Tibial artery (tissue), 4 donors: ENCODE data around the gene STXBP4.

Experiments
- DNase-seq, 2 donors: peaks; one replicate each; pipeline ENCODE4 v3.0.0-alpha.2; 2019
- H3K27ac ChIP-seq, 2 donors: fragments of 200-600 bp; sonication (generic) in 1 of 2; 1 replicate in 1 of 2; 2 replicates in 1 of 2; pipeline ENCODE4 v1.5.1; 2018 to 2019; ENCODE audit warnings: mild to moderate bottlenecking in 1 of 2
- H3K27me3 ChIP-seq, 2 donors: fragments of 200-600 bp; sonication (generic) in 1 of 2; one replicate each; pipeline versions ENCODE4 v1.5.1 to v1.6.0; 2016 to 2019
- H3K36me3 ChIP-seq, 3 donors: fragments of 200-600 bp; sonication (generic) in 2 of 3; one replicate each; pipeline ENCODE4 v1.5.1; 2016 to 2019; ENCODE audit warnings: mild to moderate bottlenecking in 2 of 3
- H3K4me1 ChIP-seq, 4 donors: fragments of 200-600 bp; sonication (generic) in 2 of 4; 1 replicate in 3 of 4; 2 replicates in 1 of 4; pipeline ENCODE4 v1.5.1; 2016 to 2019
- H3K4me3 ChIP-seq, 2 donors: fragments of 200-600 bp; sonication (generic) in 1 of 2; 1 replicate in 1 of 2; 2 replicates in 1 of 2; pipeline ENCODE4 v1.5.1; 2018 to 2019; ENCODE audit warnings: mild to moderate bottlenecking in 2 of 2
- H3K9me3 ChIP-seq, 3 donors: fragments of 200-600 bp; sonication (generic) in 1 of 3; one replicate each; pipeline ENCODE4 v1.5.1; 2016 to 2019
- intact Hi-C: fragments of 100-400 bp; cut with DNase I; formaldehyde crosslinking; loops from one replicate; pipeline ENCODE4 v1.15.0; 2023; ENCODE audit warnings: low total_unique reads
- TF ChIP-seq, protein P1 (sequence below), 2 experiments: fragments of 200-600 bp in 1 of 2; fragments of 450-650 bp in 1 of 2; IDR thresholded peaks; one replicate each; pipeline ENCODE4 v1.5.1; 2017 to 2019; ENCODE audit warnings: antibody characterized with exemption in 2 of 2, mild to moderate bottlenecking in 1 of 2, moderate library complexity in 1 of 2

Gene STXBP4

GRCh38 chr17:55177855-55178217 is 209.3 kb downstream of the STXBP4 start:
- H3K4me3 ChIP-seq, result no peak overlapping the region
- intact Hi-C loops, result no loop called here
- TF ChIP-seq, protein P1, sequence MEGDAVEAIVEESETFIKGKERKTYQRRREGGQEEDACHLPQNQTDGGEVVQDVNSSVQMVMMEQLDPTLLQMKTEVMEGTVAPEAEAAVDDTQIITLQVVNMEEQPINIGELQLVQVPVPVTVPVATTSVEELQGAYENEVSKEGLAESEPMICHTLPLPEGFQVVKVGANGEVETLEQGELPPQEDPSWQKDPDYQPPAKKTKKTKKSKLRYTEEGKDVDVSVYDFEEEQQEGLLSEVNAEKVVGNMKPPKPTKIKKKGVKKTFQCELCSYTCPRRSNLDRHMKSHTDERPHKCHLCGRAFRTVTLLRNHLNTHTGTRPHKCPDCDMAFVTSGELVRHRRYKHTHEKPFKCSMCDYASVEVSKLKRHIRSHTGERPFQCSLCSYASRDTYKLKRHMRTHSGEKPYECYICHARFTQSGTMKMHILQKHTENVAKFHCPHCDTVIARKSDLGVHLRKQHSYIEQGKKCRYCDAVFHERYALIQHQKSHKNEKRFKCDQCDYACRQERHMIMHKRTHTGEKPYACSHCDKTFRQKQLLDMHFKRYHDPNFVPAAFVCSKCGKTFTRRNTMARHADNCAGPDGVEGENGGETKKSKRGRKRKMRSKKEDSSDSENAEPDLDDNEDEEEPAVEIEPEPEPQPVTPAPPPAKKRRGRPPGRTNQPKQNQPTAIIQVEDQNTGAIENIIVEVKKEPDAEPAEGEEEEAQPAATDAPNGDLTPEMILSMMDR (IDR thresholded peaks at IDR 0.05), result no peak
- H3K4me1 ChIP-seq, result no peaks in the 10 kb centered on the region
- DNase-seq, result no peak
- H3K27me3 ChIP-seq, result no peaks in the 10 kb centered on the region
- no peak overlapping the region for H3K27ac ChIP-seq
- H3K9me3 ChIP-seq, result peaks cover 0 to 7% (median 0%) of the 10 kb centered on the region in 3 donors
- peaks cover 0 to 6% (median 0%) of the 10 kb centered on the region in 3 donors for H3K36me3 ChIP-seq

- Histone ChIP-seq H3K36me3 (no peaks in the 10 kb centered on the region), H3K27me3 (no peaks in the 10 kb centered on the region), H3K4me3 (no peak overlapping the region), H3K9me3 (no peaks in the 10 kb centered on the region), H3K4me1 (no peaks in the 10 kb centered on the region), H3K27ac (no peak overlapping the region)
- intact Hi-C loops, result no loop called here
- DNase-seq, result no peak
- TF ChIP-seq, protein P1 (IDR thresholded peaks at IDR 0.05), result no peak
These were observed 218.6 kb downstream of the STXBP4 start for GRCh38 chr17:55186937-55187770.

GRCh38 chr17:55190748-55191147 is 222.2 kb downstream of the STXBP4 start:
- no peaks in the 10 kb centered on the region for H3K9me3 ChIP-seq
- no peaks in the 10 kb centered on the region for H3K36me3 ChIP-seq
- no peak overlapping the region for H3K4me3 ChIP-seq
- no peak for DNase-seq
- intact Hi-C loops, result no loop called here
- H3K27ac ChIP-seq, result no peak overlapping the region
- H3K4me1 ChIP-seq, result no peaks in the 10 kb centered on the region
- H3K27me3 ChIP-seq, result no peaks in the 10 kb centered on the region
- TF ChIP-seq, protein P1 (IDR thresholded peaks at IDR 0.05), result no peak

DNA sequence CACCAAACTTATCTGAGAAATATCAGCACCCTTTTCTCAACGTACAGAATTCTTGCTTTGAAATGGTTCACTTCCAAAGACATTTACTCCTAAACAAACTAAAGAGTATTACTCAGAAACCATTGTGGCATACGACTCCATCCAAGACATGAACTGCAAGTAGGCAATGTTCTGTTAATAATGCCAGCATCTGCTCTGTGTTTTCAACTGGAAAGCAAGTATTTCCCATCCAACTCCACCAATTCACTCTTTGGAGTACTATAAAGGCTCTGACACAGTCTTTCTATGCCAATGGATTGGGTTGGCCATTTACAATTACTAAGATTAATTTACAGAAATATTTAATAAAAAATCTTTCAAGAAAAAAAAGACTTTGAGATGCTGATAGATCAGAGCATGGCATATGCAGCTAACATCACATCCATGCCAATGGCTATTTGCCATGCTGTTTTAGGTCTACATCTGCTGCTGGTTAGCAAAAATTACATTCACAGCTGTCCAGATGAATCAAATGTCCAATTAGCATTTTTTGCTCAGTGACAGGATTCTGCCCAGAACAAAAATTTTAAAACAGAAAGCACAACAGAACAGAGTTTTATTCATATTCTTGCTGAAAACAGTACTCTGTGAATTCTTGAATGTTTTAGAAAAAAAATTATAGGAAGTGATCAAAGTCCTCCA is 230.3 kb downstream of the STXBP4 start:
- H3K9me3 ChIP-seq, result no peaks in the 10 kb centered on the region
- TF ChIP-seq, protein P1 (IDR thresholded peaks at IDR 0.05), result no peak
- intact Hi-C loops, result no loop called here

GRCh38 chr17:55200904-55201303 is 232.3 kb downstream of the STXBP4 start:
- H3K4me3 ChIP-seq, result no peak overlapping the region
- no peaks in the 10 kb centered on the region for H3K27me3 ChIP-seq
- H3K9me3 ChIP-seq, result no peaks in the 10 kb centered on the region
- H3K27ac ChIP-seq, result no peak overlapping the region
- TF ChIP-seq, protein P1 (IDR thresholded peaks at IDR 0.05), result no peak
- no peaks in the 10 kb centered on the region for H3K4me1 ChIP-seq
- H3K36me3 ChIP-seq, result no peaks in the 10 kb centered on the region
- no peak for DNase-seq
- intact Hi-C loops, result no loop called here

More for the DNA sequence above, 230.3 kb downstream of the STXBP4 start:
- DNase-seq, result no peak
- H3K27me3 ChIP-seq, result no peaks in the 10 kb centered on the region
- H3K36me3 ChIP-seq, result no peaks in the 10 kb centered on the region
- H3K4me1 ChIP-seq, result no peaks in the 10 kb centered on the region
- no peak overlapping the region for H3K27ac ChIP-seq
- no peak overlapping the region for H3K4me3 ChIP-seq
